GM21528 (cell line): Measurements from ENCODE around the gene RMI2.

ENCODE experiments used
- ATAC-seq: cut with Tn5 transposase; IDR thresholded peaks from one replicate; pipeline ENCODE4 v1.9.1; 2021; ENCODE audit warnings: mild to moderate bottlenecking, moderate library complexity; ENCODE audit not compliant: unreplicated experiment, low FRiP score

RMI2 gene

DNA sequence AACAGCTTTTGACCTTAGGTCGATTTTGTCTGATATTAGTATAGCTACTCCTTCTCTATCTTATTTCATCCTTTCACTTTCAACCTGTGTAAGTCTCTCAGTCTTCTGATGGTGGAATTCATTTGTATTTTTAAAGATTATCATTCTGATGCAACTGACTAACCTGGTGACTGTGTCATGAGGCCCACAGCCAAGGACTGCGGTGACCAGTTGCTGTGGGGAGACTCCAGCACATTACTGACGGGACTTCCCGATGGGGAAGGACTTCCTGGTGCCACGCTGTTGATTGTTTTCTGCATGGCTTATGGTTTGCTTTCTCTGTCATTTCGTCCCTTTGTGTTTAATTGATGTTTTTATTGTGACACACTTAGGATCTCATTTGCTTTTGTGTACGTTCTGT is 34.2 kb downstream of the RMI2 start:
- ATAC-seq, result no peak

DNA sequence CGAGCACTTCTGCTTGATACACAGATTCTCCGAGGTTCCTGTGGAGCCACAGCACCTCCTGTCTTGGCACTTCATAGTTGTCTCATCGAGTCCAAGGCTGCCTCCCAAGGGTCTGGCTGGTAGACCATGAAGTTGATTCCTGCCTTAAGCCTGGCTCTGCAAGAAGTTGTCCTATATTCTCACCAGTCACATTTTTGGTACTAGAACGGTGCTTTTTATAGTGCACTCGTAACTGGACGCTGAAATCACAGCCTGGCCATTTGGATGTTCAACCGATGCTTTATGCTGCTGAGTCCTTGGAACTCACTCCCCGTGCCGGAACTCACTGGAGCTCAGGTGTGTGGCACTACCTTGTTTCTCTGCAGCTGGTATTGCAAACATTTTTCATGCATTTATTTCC is 35.6 kb downstream of the RMI2 start:
- no peak for ATAC-seq

DNA sequence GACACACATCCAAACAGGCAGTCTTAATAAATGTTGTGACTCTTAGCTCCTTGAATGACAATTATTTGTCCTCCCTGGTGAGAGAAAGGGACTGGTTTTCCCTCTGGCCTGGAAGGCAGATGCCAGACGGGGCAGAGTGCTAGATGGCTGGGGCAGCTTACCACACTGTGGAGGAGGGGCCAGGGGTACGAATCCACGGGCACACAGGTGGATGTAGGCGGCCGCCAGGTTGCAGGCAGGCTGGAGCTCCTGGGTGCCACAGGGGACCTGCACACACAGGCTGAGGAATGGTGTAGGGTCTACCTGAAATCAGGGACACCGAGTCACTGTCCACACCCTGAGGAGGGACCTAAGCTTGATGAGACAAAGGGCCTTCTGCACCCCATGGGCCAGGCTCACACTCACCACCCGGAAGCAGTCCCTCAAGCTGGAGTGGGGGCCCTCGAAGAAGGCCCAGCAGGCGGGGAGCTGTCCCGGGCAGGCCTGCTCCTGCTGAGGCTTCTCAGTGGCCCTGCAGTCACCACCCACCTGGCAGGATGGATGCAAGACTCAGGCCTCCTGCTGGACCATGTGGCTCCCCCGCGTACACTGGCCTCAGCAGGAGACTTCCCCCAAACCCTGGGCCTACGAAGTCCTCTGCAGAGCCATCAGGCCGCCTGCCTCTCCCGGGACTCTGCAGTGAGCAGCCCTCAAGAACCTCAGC is 38.4 kb downstream of the RMI2 start:
- ATAC-seq, result no peak

DNA sequence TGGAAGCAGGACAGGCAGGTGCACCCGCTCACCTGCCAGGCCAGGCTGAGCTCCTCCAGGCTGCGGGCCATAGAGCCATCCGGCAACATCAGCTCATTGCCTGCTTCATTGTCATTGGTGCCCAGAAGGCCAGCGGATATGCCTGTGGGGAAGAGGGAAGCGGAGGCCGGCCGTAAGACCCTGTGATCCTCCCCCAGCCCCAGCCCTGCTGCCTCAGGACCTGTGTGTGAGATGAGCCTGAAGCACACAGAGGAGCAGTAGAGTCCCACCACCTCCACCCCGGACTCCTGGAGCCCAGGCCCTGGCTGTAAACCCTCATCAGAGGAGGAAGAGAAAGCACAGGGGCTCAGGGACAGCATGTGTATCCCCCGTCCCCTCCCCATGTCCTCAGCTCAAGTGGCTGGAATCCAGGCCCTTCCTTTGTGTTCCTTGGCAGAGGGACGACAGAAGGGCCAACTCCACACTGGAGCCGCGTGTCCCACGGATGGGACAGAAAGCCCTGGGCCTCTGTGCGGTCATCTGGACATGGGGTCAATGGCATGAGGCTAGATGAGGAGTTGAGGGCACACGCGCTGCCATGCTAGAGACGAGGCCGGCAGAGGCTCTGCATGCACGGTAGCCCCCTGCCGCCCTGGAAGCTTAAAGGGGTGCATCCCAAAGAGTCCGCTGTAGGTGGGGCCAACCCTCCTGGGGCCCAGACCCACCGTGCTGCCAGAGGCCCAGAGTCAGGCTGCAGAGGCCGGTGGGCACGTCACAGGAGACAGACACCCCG is 39.1 kb downstream of the RMI2 start:
- ATAC-seq, result no peak

DNA sequence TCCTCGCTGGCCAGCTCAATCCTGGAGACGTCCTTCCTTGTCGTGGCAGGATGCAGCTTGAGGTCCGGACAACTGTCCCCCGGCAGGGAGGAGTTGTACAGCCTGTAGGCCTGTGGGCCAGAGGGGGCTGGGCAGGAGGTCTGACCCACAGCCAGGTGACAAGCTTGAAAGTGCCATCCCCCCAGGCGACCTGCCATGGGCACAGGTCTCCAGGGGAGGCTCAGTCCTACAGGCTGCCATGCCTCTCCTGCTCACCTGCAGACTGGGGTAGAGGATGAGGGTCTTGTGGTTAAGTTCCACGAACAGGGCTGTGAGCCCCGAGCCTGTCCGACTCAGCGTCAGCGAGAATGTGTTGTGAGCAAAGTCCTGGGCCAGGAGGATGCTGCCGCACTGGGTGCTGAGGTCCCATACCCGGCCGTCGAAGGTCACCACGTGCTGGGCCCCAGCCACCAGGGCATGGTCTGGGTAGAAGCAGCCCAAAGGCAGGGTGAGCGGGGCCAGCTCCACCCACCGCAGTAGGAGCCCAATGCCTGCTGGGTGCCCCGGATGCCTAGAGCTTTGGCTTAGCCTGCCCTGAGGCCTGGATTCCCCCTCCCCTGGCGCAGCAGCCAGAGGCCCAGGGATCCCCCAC is 39.8 kb downstream of the RMI2 start:
- ATAC-seq, result no peak

DNA sequence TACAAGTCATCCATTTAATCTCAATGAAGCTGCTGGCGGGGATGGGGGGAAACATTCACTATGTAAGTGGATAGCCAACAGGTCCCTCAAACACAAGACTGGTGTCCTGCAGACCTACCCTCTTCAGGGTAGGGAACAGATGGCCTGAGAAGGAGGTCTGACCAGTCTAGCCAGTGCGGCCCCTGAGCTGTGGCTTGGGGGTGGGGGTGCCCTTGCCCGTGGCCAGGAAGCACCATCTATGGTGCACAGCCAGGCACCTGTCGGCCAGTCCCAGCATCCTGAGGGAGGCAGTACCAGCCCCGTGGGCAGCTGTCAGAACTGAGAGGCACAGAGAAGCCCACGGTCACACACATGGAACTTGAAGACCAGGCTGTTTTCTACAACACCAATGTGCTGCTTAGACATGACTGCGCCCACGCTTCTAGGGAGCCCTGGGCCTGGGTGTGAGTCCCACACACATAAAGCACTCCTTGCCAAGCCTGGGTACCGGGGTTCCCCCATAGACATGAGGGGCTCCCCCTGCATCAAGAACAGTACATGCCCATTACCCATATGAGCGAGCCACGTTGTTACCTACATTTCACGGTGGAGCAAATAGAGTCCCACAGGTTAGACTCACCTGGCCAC is 40.9 kb downstream of the RMI2 start:
- ATAC-seq, result no peak

DNA sequence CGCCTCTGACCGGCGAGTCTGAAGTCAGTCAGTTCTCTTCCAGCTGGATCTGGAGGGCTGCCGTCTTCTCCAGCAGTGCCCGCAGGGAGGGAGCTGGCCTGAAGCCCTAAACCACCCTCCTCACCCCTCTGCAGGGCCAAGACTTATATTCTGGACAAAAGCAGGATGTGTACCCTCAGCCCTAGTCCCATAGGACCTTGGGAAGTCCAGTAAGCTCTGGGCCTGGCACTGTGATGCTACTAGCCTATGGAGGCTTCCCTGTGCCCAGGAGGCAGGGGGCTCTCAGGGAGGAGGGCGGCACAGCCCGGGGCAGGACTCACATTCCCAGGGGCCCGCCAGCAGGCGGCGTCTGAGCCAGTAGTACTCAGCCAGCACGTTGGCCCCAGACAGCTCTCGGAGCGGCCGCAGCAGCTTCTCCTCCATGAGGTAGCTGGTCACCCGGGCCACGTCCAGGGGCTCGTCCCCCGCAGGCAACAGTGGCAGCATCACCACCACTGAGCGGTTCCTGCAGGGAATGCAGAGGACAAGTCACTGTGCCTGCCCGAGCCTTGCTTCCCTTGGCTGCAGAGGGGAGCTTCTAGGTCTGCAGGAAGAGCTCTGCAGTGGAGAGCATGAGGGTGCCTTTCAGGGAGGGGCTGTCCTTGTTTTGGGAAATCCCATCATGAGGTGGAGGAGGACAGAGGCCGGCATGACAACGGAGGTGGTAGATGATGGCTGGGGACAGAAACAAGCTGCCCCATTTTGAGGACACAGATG is 41.7 kb downstream of the RMI2 start:
- ATAC-seq, result no peak

DNA sequence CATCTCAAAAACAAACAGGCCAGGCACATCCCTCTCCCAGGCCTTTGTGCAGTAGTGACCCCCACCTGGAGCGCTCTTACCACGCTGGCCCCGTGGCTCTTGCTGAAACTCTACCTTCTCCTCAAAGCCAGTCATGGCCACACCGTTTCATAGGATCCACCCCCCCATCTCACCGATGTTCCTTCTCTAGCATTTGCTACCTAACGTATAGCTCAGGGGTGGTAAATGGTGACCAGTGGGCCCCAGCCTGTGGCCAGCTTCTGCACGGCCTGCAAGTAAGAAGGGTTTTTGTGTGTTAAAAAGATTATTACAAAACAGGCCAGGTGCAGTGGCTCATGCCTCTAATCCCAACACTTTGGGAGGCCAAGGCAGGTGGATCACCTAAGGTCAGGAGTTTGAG is 43.8 kb downstream of the RMI2 start:
- no peak for ATAC-seq

DNA sequence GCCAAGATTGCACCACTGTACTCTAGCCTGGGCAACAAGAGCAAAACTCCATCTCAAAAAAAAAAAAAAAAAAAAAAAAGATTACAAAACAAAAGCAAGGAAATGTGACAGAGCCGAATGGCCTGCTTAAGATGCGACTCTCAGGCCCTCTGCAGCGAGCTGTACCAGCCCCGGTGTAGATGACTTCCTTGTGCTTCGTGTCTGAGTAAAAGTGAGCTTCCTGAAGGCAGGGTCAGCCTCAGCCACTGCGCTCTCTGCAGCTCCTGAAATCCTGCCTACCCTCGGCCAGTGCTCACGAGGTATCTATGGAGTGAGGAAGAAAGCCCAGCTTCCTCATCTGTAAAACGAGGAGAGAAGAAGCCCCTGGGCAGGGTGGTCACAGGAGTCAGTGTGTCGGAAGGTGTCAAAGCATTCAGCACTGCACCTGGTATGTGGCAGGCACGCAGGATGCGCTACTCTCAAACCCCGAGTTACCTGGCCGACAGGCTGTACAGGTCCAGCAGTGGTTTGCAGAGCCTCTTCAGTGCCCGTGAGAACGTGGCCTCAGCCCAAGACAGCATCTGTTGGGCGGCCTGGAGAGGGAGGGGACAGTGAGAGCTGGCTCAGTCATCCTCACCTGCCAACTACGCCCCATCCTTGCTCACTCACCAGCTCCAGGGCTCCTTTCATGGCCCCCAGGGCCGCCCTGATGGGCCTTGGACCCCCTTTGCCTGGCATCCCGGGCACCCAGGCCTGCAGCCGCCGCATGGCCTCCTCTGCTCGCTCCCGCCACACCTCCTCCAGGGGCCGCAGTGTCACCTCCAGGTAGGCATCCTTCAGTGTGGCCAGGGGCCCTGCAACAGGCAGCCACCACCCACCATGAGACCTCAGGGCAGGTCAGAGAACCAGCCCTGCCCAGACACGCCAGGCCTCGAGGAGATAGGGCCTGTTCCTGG is 44.6 kb downstream of the RMI2 start:
- ATAC-seq, result no peak

DNA sequence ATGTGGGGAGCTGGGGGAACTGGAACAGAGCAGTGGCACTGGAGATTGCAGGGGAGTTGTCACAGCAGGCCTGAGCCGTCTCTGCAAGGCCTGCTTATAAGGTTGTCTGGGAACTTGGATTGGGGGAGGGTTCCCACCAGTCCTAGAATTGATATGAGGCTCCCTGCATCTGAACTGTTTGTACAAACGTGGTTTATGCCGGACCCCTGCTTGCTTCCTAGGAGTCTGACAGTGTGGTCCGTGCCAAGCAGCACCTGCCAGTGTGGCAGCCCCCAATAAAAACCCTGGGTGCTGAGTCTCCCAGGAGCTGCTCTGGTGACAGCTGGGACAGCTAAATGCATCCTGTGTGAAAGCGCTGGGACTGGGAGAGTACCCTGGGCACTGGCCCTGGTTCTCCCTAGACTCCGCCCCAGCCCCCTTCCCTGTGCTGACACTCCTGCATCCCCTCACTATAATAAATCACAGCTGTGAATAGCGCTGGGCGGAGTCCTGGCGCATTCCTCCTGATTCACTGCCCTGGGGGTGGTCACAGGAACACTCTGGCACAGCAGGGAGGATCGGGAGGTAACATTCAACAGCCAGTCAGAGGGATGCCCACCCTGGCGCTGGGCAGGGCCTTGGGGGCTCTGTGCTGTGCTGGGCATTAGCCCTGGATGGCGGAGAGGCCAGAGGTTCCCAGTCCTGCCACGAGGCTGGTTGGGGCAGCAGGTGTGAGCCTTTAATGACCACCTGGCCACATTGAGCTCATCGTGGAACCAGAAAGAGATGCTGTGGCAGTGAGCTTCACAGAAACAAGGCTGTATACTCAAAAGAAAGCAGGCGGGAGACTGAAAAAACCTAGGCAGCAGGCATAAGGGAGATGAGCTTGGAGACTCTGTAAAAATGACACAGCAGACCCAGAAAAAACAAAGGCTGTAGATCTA is 45.6 kb downstream of the RMI2 start:
- ATAC-seq, result no peak

DNA sequence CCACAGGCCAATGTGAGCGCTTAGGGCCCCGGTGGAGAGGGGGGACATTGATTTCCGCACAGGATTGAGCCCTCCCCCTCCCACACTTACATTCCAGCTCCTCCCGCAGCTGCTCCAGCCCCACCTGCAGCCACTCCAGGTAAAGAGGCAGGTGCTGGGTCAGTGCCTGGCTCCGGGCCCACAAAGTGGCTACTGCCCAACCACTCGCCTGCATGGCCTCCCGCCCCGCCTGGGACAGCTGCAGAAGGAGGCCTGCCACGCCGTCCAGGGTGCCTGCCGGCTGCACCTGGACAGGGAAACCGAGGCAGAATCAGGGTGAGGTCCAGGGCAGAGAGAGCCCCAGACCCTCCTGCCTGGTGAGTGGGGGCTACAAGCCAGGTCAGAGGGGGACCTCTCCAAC is 46.3 kb downstream of the RMI2 start:
- no peak for ATAC-seq

DNA sequence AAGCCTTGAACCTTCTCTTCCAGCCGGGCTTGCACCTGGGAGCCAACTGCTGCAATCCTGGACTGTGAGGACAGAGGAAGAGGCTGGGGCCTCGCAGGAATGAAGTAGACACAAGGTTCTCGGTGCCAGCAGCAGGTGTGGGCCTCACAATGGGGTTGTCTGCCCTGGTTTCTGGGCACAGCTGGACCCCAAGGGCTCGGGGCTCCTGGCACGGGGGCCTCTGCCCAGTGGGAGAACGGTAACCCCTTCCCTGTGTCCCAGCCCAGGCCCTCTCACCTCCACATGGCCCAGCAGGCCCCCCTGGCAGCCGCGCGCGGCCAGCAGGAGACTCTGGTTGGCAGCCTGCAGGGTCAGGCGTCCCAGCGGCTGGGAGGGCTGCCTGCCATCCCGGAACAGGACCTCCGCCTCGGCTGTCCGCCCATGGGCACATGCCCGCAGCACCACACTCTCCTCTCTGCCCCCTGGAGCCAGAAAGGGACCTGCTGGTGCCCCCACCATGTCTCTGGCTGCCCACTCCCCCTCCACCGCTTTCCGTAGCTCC is 46.9 kb downstream of the RMI2 start:
- no peak for ATAC-seq

DNA sequence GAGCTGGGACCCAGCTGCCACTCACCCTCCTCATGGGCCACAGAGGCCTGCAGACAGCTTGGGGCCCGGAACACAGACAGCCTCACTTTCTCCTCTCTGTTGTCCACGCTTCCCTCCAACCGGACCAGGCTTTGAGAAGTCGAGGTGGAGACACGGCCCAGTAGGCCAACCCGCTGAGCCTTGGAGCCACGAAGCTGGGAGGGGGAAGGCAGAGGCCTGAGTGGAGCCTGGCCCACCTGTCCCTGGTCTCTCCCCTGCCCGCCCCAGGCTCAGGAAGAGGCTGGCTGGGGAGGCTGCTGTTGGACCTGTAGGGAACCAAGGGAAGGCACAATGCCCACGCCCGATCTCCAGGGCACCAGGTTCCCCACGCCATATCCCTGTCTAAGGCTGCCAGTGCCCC is 48.1 kb downstream of the RMI2 start:
- no peak for ATAC-seq

DNA sequence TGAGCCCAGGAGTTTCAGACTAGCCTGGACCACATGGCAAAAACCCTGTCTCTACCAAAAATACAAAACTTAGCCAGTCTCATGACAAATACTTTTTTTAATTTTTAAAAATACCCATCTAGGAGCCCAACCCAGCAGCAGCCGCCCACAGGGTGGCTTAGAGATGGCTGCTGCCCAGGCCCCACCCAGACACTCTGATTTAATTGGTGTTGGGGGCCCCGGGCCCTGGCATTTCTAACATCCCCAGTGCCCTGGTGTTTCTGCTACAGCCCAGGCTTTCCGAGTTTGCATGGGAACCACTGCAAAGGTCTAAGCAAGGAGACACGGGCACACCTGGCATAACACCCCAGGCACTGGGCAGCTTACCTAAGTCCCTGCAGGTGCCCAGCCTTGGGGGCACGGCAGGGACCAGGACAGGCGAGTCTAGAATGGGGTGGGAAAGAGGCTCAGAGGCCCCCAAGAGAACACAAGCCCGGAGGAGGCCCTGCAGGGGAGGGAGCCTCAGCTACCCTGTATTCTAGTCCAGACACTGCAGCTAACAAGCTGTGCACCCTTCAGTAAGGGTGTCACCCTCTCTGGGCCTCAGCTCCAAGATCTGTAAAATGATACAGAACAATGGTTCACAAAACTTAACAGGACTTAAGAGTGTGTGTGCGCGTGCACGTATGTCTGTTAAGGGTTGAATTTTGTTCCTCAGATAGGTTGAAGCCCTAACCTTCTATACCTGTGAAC is 48.8 kb downstream of the RMI2 start:
- ATAC-seq, result no peak

DNA sequence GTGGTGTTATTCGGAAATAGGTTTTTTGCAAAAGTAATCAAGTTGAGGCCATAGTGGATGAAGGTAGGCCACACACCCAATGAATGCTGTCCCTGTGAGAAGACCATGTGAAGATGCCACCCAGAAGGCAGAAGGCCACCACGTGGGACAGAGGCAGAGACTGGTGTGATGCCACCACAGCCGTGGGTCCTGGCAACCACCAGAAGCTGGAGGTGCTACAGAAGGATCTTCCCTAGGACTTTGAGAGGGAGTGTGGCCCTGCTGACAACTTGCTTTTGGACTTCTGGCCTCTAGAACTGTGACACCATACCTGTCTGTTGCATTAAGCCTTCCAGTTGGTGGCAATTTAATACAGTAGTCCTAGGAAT is 49.3 kb downstream of the RMI2 start:
- ATAC-seq, result no peak

DNA sequence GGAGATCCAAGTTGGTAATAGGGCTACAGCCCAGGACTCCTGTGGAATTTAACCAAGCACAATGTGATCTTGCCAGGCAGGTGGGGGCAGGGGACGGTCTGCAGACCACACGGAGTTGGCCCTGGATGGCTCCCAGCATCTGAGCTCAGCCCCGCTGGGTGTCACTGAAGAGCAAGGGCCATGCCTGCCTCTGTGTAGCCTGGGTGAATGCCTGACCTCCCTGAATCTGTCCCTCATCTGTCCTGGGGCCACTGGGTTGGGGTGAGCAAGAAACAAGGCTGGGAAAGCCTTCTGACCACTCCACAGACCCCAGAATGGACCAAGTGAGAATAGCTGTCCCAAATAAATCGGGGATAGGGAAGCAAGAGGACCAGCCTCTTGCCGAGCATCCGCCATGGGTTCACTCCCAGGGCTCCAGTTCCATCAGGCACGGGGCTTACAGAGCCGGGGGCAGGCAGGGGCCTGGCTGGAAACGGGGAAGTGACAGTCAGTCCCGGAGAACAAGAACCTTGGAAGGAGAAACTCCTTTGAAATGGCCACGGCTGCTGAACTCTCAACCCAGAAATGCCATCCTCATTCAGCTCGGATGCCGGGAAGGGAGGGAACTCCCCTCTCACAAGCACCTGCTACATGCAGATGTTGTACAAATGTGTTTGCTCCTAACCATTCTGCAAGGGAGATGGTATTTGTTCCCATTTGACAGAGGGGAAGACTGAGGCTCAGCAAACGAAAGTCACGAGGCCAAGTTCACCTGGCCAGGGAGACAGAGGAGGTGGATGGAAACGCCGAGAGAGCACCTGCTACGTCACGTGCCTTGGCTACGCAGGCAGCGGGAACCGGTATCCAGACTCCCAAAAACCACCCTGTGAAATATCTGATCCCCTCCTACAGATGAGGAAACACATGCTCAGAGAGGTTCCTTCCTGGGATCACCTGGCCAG is 50.0 kb downstream of the RMI2 start:
- no peak for ATAC-seq

DNA sequence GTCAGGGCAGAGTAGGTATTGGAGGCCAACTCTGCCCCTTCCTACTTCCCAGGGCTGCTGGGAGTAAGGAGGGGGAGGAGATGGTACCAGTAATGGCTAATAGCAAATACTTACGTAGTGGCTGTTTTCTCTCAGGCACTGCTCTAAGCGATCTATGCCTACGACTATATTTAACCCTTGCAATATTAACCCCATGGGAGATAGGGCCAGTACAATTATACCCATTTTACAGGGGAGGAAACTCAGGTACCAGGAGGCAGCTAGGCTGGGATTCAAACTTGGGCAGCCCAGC is 50.6 kb downstream of the RMI2 start:
- no peak for ATAC-seq
